Astrocyte of the hippocampus (primary cell): ENCODE measurements around the gene CYSLTR2.
"Not testable (repeated sequence)": the region's sequence is repeated elsewhere in the genome, so short reads cannot be mapped to it uniquely, and the experiment has no call there.

Experiments used
- DNase-seq: peaks from one replicate; pipeline ENCODE4 v3.0.0; 2011; ENCODE audit warnings: low read depth, low spot score

CYSLTR2 gene

DNA sequence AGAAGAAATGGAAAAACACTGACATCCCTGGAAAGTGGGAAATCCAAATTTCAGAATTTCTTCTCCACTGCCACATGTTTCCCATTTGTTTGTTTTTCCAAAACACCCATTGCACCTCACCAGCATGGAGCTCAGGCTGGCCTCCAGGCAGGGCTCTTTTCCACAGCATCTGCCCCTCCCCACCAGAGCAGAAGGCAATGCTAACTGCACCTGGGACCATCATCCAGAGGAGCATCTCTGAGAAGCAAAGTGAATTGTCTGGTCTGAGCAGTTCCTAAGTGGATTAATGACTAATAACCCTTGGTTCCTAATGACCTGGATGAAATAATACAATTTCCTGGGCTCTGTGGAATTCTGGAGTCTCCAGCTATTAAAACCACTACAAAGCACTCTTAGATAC lies 8.8 kb upstream of the CYSLTR2 start:
- no peak for DNase-seq

DNA sequence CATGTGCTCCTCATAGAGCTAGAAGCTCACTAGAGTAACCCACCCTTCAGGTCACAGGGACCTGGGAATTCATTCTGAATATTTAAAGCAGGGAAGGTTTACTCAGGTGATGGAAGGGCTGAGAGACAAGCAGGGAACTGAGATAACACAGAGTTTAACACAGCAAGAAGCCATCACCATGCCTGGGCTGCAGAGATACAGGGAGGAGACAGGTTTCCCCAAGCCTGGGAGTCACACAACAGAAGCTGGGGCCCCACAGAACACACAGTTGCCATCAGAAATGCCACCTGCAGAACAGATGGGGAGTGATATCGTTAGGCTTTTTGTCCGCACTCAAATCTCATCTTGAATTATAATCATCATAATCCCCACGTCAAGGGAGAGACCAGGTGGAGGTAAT lies 7.9 kb upstream of the CYSLTR2 start:
- DNase-seq = no peak

DNA sequence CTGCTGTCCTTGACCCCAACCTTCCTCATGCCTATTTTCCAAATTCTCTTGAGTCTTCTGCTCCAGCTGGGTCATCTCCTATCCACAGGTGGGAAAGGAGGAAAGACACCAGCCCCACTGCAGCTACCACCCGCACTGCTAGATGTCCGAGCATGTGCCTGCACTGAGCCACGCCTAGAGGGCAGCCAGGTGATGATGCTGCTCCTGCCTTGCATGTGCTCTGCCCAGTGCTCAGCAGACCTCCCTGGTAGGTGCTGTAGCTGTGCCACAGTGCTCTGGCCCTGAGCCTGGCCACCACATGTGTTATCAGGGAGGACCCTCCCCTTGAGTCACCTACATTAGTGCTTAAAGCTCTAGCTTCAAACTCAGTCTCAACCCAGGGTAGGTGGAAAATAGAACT lies 6.9 kb upstream of the CYSLTR2 start:
- DNase-seq = no peak

DNA sequence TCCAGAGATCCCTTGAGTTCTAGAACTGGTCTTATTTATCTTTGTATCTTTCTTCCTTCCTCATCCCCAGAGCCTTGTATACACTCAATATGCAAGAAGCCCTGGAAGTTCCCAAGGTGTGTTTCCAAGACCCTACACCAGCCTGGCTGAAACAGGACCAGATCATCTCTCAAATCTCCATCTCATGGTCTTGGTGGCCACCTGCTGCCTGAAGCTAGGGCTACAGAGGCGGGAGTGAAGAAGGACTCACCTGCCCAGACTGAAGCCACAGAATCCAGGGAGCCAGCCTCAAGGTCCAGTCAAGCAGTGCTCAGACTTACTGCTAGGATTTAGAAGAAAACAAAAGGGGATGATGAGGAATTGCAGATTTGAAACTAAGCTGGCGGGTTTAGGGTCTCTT lies 6.1 kb upstream of the CYSLTR2 start:
- no peak for DNase-seq

DNA sequence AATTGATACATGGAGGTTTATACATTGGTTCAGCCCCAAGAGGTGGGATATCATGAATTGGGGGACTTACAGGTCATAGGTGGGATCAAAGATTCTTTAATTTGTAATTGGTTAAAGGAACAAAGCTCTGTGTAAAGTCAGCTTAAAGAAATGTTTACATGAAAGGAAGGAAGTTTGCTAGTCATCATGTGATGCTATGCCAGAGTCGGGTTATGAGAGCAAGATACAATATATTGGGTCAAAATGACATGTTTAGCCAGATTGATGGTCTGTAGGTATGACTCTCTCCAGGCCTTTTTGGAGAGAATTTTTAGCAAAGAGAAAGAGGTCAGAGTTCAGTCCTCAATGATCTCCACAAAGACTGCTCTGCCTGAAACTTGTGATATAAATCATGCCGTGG lies 5.3 kb upstream of the CYSLTR2 start:
- no peak for DNase-seq

DNA sequence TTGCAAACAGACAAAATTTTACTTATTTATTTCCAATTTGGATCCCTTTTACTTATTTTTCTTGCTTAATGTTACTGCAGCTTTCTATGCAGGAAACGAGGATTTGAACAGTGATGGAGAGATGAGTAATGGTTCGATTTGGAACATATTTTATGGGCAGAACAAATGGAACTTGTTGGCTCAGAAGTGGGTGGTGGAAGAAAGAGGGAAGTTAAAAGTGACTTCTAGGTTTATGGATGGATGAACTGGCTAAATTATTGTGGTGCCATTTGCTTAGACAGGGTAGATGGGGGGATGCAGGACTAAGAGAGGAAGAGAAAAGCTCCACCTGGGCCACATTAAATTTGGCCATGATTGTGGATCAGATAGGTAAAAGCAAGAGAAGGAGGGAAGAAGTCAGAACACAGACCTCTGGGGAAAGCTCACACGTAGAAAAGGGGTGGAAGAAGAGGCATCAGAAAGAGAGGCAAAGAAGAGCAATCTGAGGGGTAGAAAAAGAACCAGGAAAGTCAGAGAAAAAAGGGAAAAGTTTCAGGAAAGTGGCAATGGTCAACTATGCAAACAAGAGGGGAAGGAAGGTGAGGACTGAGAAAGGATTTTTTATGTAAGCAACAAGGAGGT lies 768 bp upstream of the CYSLTR2 start:
- DNase-seq = no peak

DNA sequence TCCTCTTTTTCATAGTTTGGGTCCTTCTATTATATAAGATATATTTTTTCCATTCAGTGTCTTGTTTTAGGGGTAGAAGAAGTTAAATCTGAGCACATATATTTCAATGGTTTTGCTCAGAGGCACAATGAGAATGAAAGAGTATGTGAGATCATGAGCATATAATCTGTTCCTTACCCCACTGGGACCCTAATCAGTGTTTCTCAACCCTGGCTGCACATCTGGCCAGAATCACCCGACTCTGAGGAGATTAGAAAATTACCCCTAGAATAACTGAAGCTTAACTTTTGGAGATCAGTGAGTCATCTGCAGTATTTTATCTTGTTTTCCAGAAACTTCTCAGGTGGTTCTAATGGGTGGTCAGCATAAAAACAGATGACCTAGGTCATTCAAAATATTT lies 782 bp downstream of the CYSLTR2 start:
- no peak for DNase-seq

DNA sequence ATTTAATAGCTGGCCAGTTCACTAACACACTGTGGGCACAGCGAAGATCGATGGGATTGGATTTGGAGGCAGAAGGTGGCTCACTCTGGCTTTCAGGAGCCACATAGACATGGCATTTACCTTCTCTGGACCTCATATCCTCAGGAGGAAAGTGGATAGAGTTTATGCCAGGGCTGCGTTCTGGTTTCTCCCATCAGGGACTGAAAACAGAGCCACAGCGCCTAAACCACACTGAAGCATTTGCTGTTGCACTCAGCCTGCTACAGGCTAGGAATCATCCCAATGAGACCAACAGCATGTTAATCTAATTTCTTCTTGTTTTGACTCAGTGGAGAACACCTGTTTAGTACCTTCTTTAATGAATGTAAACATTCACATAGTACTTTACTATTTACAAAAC lies 1.6 kb downstream of the CYSLTR2 start:
- no peak for DNase-seq

DNA sequence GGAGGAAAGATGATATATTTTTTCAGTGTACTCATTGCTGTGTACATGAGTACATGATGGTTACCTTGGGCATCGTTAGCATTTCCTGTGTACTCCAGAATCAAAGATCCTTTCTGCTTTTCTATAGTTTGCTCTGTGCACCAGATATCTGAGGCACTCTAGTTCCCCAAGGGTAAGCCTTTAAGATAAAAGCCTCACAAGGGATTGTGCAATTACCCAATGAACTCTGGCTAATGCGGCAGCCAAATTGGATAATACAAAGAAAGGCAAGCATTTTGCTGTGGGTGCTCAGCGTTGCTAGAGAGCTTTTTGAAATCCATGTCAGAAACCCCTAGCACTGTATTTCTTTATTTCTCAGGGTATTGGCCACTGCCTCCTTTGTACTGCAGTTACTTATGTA lies 2.9 kb downstream of the CYSLTR2 start:
- DNase-seq = no peak

DNA sequence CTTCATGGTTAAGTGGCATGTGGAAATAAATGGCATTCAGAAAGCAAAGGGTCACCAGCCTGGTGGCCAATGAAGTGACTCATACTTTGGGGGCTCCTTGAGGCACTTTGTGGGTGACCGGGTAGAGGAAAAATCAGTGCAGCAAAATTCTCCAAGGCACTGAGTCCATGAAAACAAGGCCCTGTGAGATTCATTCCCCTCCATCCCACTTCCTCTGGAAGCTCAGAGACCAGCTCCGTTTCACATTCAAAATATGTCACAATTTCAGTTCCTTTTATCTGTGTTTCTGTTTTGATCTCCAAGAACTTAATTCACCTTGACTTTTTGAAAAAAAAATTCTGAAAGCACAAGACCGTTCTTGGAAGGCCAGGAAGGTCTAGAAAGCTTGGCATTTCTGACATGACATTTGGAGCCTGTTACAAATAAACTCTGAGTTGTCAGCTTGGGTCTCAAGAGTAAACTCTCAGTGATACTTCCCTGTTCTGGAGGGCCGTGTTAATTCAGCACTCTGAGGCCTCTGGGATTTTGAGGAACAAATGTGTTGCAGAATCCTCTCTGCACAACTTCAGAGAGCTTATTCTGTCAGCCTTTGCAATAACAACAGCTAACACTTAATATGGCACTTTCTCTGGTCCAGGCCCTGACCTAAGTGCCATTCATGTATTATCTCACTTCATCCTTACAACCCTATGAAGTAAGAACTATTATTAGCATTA lies 6.8 kb downstream of the CYSLTR2 start:
- DNase-seq = no peak

DNA sequence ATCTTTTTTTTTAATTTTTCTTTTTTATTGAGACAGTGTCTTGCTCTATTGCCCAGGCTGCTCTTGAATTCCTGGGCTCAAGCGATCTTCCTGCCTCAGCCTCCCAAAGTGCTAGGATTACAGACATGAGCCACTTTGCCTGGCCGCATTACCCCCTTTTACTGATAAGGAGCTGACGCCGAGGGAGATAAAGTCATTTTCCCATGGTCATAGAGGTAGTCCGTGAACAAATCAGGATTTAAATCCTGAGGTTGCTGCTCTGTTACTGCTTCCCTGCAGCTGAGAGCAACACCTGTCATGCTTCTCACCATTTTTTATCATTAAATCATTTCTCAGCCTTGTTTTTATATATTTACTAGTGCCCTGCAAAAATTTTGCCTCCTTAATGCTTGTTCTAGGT lies 7.4 kb downstream of the CYSLTR2 start:
- no peak for DNase-seq

DNA sequence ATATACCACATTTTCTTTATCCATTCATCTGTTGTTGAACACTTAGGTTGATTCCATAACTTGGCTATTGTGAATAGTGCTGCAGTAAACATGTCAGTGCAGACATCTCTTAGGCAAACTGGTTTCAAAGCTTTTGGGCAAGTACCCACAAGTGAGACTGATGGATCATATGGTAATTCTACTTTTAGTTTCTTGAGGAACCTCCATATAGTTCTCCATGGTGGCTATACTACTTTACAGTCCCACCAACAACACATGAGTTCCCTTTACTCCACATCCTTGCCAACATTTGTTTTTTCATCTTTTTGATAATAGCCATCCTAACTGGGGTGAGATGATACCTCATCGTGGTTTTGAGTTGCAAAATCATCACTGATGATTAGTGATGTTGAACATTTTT lies 8.5 kb downstream of the CYSLTR2 start:
- DNase-seq = no peak

DNA sequence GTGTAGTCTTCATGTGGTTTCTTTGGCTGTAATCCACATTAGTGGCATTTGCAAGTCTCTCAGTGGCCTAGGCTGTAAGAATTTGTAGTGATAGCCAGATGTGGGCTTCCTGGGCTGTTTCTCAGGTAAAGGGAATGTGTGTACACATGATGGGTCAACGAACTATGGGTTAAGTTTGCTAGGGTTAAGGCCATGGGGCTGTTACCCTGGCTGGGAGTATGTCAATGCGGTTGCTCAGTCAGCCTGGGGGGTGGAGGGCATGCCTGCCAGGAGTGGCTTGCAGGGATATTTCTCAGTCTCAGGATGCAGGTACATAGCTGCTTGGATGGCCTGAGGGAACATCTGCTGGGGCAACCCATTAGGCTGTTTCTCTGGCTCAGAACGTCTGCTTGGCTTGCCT lies 13.4 kb downstream of the CYSLTR2 start:
- no peak for DNase-seq

DNA sequence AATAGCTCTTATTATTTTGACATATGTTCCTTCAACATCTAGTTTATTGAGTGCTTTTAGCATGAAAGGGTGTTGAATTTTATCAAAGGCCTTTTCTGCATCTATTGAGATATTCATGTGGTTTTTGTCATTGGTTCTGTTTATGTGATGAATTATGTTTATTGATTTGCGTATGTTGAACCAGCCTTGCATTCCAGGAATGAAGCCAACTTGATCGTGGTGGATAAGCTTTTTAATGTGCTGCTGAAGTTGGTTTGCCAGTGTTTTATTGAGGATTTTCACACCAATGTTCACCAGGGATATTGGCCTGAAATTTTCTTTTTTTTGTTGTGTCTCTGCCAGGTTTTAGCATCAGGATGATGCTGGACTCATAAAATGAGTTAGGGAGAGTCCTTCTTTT lies 17.7 kb downstream of the CYSLTR2 start:
- DNase-seq = not testable (repeated sequence)

DNA sequence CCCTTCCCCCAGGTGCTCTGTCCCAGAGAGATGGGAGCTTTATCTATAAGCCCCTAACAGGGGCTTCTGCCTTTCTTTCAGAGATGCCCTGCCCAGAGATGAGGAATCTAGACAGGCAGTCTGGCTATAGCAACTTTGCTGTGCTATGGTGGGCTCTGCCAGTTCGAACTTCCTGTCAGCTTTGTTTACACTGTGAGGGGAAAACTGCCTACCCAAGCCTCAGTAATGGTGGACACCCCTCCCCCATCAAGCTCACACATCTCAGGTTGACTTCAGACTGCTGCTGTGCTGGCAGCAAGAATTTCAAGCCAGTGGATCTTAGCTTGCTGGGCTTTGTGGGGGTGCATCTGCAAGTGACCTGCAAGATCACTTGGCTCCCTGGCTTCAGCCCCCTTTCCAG lies 21.5 kb downstream of the CYSLTR2 start:
- DNase-seq = no peak

DNA sequence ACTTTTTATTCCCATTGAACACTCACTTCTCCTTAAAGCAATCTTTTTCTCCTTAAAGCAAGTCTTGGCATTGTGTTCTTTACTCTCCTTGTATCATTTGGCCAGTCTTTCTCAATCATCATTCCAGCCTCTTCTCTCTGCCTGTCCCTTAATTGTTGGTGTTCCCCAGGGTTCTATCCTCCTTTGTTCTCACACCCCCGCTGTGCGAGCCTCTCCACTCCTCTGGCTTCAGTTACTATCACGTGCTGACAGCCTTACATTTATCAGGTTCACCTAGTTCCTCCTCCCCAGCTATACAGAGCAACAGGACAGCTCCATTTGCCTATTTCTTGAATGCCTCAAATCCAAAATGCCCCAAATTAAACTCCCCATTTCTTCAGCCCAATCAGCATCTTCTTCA lies 24.6 kb downstream of the CYSLTR2 start:
- DNase-seq = no peak

DNA sequence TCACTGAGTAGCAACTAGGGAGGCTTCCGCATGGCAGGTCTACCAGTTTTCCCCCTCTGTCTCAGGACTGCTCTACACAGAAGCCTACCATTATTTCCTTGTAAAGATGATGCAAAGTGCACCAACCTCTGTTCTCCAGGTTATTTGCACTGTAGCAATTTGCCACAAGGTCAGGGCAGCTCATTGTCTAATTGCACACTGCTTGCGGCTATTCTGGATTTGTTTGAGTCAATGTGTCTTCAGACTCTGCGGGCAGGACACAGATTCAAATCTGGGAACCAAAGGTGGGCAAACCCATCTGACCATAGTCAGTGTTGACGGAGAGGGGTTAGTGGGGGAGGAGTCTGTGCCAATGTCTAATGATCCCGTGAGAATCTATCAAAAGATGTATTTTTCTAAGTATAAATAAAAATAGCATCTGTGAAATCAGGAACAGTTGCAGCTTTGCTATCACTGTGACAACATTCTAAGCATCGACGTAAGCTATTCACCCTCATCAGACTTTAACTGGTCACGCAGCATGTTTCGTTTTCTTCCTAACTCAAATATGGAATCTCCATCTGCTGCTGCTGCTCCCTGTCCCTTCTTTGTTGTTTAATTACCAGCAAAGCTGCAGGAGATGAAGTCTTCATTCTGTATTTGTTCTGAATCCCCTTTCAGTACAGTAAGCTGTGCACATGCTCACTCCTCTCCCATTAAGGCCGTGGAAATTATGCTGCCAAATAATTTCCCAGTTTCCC lies 26.4 kb downstream of the CYSLTR2 start:
- DNase-seq = no peak

DNA sequence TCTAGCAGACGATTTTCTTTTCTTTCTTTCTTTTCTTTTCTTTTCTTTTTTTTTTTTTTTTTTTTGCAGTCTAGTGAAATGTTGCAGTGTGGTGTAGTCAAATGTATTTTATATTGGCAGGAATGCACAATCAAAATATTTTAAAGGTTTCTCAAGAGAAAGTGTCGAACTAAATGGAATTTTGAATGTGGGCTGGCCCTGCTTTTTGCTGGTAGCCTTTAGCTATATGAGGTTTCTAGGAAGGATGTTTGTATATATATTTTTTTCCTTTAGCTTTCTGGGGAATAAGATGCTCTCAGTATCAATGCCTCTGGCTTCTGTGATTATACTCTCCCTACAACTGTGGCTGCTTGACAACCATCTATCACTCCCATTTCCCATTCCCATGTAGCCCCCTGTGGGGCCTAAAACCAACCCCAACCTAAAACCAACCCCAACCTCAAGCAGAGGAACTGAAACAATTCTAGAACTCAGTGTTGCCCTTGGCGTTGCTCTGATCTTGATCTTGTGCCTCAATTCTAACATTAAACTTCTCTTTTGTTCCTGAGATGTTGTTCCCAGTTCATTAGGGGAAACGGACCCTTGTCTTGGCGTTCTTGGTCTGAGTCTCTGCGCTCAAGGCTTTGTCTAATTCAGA lies 27.1 kb downstream of the CYSLTR2 start:
- DNase-seq = no peak

DNA sequence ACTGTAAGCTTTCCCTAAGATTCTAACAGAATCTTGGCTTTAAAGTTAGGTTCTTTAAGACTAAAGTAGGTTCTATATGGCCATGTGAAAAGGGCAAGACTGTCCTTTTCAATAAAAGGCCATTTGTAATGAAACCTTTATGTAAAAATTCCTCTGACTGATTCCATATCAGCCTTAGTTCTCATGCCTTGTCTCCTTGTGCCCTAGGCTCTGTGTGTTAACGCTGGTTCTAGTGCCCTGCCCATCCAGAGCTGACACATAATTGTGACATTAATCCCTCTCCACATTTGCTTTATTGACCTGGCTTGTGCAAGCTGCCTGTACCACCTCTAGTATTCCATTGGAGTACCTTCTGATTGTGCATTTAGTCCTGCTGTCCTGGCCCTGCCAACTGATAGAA lies 28.2 kb downstream of the CYSLTR2 start:
- DNase-seq = no peak

DNA sequence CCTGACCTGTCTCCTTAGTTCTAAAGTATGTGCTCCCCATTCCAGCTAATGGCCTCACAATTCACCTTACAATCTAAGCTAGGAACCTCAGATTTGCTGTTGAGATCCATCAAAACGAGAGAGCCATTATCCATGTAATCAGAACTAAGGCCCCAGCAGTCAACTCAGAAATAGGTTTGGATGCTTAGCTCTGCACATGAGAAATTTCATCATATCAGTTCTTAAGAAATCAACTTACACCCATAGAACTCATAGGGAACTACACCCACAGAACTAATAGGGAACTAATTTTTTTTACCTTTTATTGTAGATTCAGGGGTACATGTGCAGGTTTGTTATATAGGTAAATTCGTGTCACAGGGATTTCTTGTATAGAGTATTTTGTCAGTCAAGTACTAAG lies 28.7 kb downstream of the CYSLTR2 start:
- no peak for DNase-seq

DNA sequence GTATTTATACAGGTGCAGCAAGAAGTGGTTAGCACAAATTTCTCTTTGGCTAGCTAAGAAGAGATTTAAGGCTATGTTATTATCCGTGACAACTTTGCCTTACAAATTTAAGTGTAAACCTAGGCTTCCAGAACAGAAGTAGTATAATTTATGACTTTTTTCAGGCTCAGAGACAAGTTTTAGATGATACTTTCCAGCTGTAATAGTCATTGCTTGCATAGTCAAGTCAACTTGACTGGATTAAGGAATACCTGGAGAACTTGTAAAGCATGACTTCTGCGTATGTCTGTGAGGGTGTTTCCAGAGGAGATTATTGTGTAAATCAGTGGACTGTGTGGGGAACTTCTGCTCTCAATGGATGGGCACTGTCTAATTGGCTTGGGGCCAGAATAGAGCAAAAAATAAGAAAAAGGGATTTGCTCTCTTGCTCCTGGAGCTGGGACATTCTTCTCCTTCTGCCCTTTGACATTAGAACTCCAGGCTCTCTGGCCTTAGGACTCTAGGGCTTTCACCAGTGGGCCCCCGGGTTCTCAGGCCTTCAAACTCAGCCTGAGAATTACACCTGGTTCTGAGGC lies 33.0 kb downstream of the CYSLTR2 start:
- DNase-seq = no peak

DNA sequence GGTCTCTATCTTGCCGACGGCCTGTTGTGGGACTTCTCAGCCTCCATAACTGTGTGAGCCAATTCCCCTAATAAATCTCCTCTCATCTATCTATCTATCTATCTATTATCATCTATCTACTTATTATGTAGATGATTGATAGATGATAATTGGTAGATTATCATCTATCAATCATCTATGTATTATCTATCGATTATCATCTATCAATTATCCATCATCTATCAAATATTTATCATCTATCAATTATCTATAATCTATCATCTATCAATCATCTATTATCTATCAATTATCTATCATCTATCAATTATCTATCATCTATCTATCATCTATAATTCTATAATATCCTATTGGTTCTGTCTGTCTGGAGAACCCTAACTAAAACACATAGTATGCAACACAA lies 33.5 kb downstream of the CYSLTR2 start:
- DNase-seq = no peak
